ENCODE results near the gene CDK5R1.

DNA sequence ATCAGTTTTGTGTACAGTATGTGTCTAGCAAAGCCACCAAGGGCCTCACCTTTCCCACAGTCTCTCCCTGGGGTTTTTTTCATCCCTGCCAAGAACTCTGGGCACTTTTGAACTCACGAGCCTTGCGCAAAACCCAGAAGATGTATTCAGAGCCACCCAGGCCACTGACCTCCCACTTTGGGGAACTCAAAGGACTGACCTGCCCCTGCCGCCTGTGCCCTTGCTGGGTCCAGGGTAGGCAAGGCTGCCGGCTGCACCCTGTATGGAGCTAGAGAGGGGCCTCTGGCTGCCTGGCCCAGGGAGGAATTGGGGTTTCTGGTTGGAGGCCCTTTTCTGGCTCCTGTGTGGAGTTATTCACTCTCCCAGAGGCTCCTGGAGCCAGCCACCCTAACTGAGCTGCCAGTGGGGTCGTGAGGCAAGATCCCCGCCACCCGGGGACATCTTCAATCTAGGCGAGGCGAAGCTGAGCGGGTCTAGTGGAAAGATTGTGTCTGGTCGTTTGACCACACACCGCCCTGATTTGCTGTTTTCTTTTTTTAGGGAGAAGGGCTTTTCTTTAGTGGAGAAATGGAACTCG is 1.9 kb downstream of the CDK5R1 start:
- TF ChIP-seq CTCF (conservative IDR thresholded peaks at IDR 0.05; ENCODE audit: low read length) (no peak), EZH2phosphoT487 (IDR thresholded peaks at IDR 0.05; ENCODE audit: borderline replicate concordance) (no peak)
